H1 (cell line): Measurements from ENCODE around the gene PKM. TPM values are rescaled to one million over a fixed set of nuclear protein-coding genes. Genes with fewer than 3 reads are reported as not detected.

ENCODE experiments used
- ATF2 ChIP-seq: IDR thresholded peaks from 2 replicates; pipeline ENCODE4 v1.6.1; 2012; ENCODE audit warnings: low read length, inconsistent platforms
- ATF3 ChIP-seq: IDR thresholded peaks from 2 replicates; pipeline ENCODE4 v1.6.1; 2011; ENCODE audit warnings: low read depth, mild to moderate bottlenecking, low read length; ENCODE audit not compliant: insufficient read depth
- SP1 ChIP-seq: IDR thresholded peaks from 2 replicates; pipeline ENCODE4 v1.6.1; 2011; ENCODE audit warnings: low read depth, low read length
- TAF1 ChIP-seq: IDR thresholded peaks from 2 replicates; pipeline ENCODE4 v1.6.1; 2011; ENCODE audit warnings: mild to moderate bottlenecking, low read depth, low read length
- polyA plus RNA-seq, 7 experiments: library from polyadenylated mRNA; depleted of rRNA in 3 of 7; stranded (reverse) in 5 of 7; unstranded in 2 of 7; fragments of >200 nt in 5 of 7; fragments of 200-250 nt in 2 of 7; gene quantifications; 1 replicate in 5 of 7; 2 replicates in 1 of 7; 4 replicates in 1 of 7; pipeline versions ENCODE4 v1.2.1 to v1.2.3, GENCODE V29; 2011 to 2013; ENCODE audit warnings: missing spikeins in 2 of 7, mixed read lengths in 2 of 7
- total RNA-seq: library from RNA; stranded (reverse); fragmentation: NEBNext Ultra II Directional; extraction: Animal tissue kit (Norgen Biotek cat#: 25700); gene quantifications from 2 replicates; pipeline ENCODE4 v1.2.1, GENCODE V29; 2021
- TF ChIP-seq, protein P1 (sequence below): fragments of 300-600 bp; sonication (generic); IDR thresholded peaks from 2 replicates; pipeline ENCODE4 v1.7.1; 2012; ENCODE audit warnings: low read length, moderate library complexity, mild to moderate bottlenecking, inconsistent platforms; ENCODE audit not compliant: insufficient replicate concordance
- TF ChIP-seq, protein P2 (sequence below), 3 experiments: IDR thresholded peaks; 1 replicate in 2 of 3; 2 replicates in 1 of 3; pipeline versions ENCODE4 v1.5.1 to v1.6.1; 2011; ENCODE audit warnings: low read length in 3 of 3, mild to moderate bottlenecking in 3 of 3, inconsistent platforms in 2 of 3, low read depth in 1 of 3, moderate library complexity in 1 of 3; ENCODE audit not compliant: insufficient read depth in 1 of 3; ENCODE audit errors: control extremely low read depth in 1 of 3

The PKM gene
- total and polyA plus RNA-seq, 2 of the 8 experiments (the other 6 are each of a cell fraction or from before 2014, with no cell fraction given) = 780 to 856 TPM

- TF ChIP-seq, protein P1, sequence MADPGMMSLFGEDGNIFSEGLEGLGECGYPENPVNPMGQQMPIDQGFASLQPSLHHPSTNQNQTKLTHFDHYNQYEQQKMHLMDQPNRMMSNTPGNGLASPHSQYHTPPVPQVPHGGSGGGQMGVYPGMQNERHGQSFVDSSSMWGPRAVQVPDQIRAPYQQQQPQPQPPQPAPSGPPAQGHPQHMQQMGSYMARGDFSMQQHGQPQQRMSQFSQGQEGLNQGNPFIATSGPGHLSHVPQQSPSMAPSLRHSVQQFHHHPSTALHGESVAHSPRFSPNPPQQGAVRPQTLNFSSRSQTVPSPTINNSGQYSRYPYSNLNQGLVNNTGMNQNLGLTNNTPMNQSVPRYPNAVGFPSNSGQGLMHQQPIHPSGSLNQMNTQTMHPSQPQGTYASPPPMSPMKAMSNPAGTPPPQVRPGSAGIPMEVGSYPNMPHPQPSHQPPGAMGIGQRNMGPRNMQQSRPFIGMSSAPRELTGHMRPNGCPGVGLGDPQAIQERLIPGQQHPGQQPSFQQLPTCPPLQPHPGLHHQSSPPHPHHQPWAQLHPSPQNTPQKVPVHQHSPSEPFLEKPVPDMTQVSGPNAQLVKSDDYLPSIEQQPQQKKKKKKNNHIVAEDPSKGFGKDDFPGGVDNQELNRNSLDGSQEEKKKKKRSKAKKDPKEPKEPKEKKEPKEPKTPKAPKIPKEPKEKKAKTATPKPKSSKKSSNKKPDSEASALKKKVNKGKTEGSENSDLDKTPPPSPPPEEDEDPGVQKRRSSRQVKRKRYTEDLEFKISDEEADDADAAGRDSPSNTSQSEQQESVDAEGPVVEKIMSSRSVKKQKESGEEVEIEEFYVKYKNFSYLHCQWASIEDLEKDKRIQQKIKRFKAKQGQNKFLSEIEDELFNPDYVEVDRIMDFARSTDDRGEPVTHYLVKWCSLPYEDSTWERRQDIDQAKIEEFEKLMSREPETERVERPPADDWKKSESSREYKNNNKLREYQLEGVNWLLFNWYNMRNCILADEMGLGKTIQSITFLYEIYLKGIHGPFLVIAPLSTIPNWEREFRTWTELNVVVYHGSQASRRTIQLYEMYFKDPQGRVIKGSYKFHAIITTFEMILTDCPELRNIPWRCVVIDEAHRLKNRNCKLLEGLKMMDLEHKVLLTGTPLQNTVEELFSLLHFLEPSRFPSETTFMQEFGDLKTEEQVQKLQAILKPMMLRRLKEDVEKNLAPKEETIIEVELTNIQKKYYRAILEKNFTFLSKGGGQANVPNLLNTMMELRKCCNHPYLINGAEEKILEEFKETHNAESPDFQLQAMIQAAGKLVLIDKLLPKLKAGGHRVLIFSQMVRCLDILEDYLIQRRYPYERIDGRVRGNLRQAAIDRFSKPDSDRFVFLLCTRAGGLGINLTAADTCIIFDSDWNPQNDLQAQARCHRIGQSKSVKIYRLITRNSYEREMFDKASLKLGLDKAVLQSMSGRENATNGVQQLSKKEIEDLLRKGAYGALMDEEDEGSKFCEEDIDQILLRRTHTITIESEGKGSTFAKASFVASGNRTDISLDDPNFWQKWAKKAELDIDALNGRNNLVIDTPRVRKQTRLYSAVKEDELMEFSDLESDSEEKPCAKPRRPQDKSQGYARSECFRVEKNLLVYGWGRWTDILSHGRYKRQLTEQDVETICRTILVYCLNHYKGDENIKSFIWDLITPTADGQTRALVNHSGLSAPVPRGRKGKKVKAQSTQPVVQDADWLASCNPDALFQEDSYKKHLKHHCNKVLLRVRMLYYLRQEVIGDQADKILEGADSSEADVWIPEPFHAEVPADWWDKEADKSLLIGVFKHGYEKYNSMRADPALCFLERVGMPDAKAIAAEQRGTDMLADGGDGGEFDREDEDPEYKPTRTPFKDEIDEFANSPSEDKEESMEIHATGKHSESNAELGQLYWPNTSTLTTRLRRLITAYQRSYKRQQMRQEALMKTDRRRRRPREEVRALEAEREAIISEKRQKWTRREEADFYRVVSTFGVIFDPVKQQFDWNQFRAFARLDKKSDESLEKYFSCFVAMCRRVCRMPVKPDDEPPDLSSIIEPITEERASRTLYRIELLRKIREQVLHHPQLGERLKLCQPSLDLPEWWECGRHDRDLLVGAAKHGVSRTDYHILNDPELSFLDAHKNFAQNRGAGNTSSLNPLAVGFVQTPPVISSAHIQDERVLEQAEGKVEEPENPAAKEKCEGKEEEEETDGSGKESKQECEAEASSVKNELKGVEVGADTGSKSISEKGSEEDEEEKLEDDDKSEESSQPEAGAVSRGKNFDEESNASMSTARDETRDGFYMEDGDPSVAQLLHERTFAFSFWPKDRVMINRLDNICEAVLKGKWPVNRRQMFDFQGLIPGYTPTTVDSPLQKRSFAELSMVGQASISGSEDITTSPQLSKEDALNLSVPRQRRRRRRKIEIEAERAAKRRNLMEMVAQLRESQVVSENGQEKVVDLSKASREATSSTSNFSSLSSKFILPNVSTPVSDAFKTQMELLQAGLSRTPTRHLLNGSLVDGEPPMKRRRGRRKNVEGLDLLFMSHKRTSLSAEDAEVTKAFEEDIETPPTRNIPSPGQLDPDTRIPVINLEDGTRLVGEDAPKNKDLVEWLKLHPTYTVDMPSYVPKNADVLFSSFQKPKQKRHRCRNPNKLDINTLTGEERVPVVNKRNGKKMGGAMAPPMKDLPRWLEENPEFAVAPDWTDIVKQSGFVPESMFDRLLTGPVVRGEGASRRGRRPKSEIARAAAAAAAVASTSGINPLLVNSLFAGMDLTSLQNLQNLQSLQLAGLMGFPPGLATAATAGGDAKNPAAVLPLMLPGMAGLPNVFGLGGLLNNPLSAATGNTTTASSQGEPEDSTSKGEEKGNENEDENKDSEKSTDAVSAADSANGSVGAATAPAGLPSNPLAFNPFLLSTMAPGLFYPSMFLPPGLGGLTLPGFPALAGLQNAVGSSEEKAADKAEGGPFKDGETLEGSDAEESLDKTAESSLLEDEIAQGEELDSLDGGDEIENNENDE = no peak
- TF ChIP-seq, protein P2, sequence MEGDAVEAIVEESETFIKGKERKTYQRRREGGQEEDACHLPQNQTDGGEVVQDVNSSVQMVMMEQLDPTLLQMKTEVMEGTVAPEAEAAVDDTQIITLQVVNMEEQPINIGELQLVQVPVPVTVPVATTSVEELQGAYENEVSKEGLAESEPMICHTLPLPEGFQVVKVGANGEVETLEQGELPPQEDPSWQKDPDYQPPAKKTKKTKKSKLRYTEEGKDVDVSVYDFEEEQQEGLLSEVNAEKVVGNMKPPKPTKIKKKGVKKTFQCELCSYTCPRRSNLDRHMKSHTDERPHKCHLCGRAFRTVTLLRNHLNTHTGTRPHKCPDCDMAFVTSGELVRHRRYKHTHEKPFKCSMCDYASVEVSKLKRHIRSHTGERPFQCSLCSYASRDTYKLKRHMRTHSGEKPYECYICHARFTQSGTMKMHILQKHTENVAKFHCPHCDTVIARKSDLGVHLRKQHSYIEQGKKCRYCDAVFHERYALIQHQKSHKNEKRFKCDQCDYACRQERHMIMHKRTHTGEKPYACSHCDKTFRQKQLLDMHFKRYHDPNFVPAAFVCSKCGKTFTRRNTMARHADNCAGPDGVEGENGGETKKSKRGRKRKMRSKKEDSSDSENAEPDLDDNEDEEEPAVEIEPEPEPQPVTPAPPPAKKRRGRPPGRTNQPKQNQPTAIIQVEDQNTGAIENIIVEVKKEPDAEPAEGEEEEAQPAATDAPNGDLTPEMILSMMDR (IDR thresholded peaks at IDR 0.05; ENCODE audit: control extremely low read depth in 1 of 3, insufficient read depth in 1 of 3, low read depth in 1 of 3, low read length in 3 of 3) = no peak
- TF ChIP-seq SP1 = no peak
- TF ChIP-seq ATF2 = no peak
- no peak for TF ChIP-seq ATF3
- no peak for TF ChIP-seq TAF1
Measured at GRCh38 chr15:72201391-72201921, 29.5 kb downstream of the PKM start (continued).
